Heart left ventricle (tissue), 13 donors: ENCODE results near the gene FLII.

Experiments used
- POLR2A ChIP-seq, 2 donors: fragments of 450-650 bp; IDR thresholded peaks; one replicate each; pipeline ENCODE4 v1.6.1; 2017; ENCODE audit warnings: antibody characterized with exemption in 2 of 2, mild to moderate bottlenecking in 2 of 2, moderate library complexity in 2 of 2
- TF ChIP-seq, protein P1 (sequence below), 12 donors: fragments of 200-600 bp; sonication (generic) in 4 of 12; IDR thresholded peaks; one replicate each; pipeline versions ENCODE4 v1.5.0 to v1.8.0; 2018 to 2022; ENCODE audit warnings: antibody characterized with exemption in 12 of 12, mild to moderate bottlenecking in 5 of 12
- donor health status: ischemic (EF 13 %, LVEDD 7.1; RV severe dilation, severe dysfunction).
- donor health status: DM: no; HTN: yes; CAD: no.
- donor health status: DM: no; HTN: no; CAD: no.
- donor health status: ischemic (EF 25% LVEDD 6.9; RV normal size, moderate dysfunction).
- donor health status: ischemic (EF 25% LVEDD 5.7; RV mildly dilated, moderate dysfunction).
- donor health status: ischemic (EF 35%, LVEDD 5.7; RV mildly dilated, moderate dysfunction).
- donor health status: nonischemic (EF 11% LVEDD 7.7; RV severe dilation, severe dysfunction).
- donor health status: DM: yes; HTN: yes; CAD: no.
- donor health status: PGD.
- donor health status: ischemic (EF 29% LVEDD 5.4; RV normal size, mild dysfunction).
- donor health status: nonischemic (EF 23%, LVEDD 6.1; RV moderate dilation, normal function).

DNA sequence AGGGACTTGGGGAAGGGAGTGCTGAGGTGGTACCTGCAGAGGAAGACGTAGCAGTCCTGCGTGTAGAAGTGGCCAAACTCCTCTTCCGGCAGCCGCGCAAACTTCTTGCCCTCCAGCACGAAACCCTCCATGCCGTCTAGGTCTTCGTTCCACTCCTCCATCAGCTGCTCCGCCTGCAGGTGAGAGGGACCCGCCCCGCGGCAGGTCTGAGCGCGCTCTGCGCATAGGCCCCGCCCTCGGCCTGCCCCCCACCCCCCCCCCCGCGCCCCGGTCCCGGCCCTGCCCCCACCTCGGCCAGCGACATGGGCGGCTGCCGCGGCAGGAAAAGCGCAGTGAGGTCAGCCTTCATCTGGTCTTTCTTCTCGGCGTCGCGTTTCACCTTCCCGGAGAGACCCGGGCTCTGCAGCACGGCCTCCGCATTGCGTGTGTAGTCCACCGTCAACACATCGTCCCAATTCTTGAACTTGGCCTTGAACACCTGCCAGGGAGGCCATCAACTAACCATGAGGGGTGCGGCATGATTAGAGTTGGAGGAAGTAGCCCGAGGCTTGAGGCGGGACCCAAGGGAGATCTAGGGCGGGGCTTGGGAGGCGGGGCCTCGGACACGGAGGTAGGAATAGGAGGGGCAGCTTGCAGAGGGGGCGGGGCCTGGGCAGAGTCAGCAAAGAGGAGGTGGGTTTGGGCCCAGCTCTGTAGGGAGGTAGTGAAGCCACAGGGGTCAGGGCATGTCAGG, 11.5 kb downstream of the FLII start:
- TF ChIP-seq, protein P1, sequence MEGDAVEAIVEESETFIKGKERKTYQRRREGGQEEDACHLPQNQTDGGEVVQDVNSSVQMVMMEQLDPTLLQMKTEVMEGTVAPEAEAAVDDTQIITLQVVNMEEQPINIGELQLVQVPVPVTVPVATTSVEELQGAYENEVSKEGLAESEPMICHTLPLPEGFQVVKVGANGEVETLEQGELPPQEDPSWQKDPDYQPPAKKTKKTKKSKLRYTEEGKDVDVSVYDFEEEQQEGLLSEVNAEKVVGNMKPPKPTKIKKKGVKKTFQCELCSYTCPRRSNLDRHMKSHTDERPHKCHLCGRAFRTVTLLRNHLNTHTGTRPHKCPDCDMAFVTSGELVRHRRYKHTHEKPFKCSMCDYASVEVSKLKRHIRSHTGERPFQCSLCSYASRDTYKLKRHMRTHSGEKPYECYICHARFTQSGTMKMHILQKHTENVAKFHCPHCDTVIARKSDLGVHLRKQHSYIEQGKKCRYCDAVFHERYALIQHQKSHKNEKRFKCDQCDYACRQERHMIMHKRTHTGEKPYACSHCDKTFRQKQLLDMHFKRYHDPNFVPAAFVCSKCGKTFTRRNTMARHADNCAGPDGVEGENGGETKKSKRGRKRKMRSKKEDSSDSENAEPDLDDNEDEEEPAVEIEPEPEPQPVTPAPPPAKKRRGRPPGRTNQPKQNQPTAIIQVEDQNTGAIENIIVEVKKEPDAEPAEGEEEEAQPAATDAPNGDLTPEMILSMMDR (IDR thresholded peaks at IDR 0.05), result no peak
- TF ChIP-seq POLR2A (IDR thresholded peaks at IDR 0.05), result no peak
